GM23248 (cell line): ENCODE data around the gene FEZF2. TPM values are rescaled to one million over a fixed set of nuclear protein-coding genes. Genes with fewer than 3 reads are reported as not detected.
A peak's percentile ranks its signal among the peaks of the same experiment; 100 is the strongest.

Experiments
- DNase-seq: peaks from one replicate; pipeline ENCODE4 v3.0.0-alpha.2; 2015
- H2AFZ ChIP-seq: fragments of 200-600 bp; sonication (generic); 2 replicates; pipeline ENCODE4 v1.6.1; 2016; ENCODE audit warnings: antibody characterized with exemption
- H3F3A ChIP-seq: fragments of 200-600 bp; sonication (generic); 2 replicates; pipeline ENCODE4 v1.6.1; 2016; ENCODE audit warnings: mild to moderate bottlenecking, antibody characterized with exemption, mixed run types; ENCODE audit not compliant: insufficient read depth
- H3K27ac ChIP-seq: fragments of 200-600 bp; sonication (generic); 2 replicates; pipeline ENCODE4 v1.5.1; 2016; ENCODE audit warnings: mild to moderate bottlenecking
- H3K27me3 ChIP-seq: fragments of 200-600 bp; sonication (generic); replicated peaks from 2 replicates; pipeline ENCODE4 v1.6.1; 2016; ENCODE audit warnings: mild to moderate bottlenecking; ENCODE audit not compliant: insufficient read depth
- H3K36me3 ChIP-seq: fragments of 200-600 bp; sonication (generic); 2 replicates; pipeline ENCODE4 v1.6.1; 2016; ENCODE audit warnings: low read depth, mild to moderate bottlenecking
- H3K4me1 ChIP-seq: fragments of 200-600 bp; sonication (generic); 2 replicates; pipeline ENCODE4 v1.6.1; 2016; ENCODE audit warnings: mild to moderate bottlenecking; ENCODE audit not compliant: insufficient read depth
- H3K4me2 ChIP-seq: fragments of 200-600 bp; sonication (generic); one replicate; pipeline ENCODE4 v1.6.1; 2016; ENCODE audit warnings: mild to moderate bottlenecking; ENCODE audit not compliant: unreplicated experiment
- H3K4me3 ChIP-seq: fragments of 200-600 bp; sonication (generic); 2 replicates; pipeline ENCODE4 v1.5.1; 2016; ENCODE audit warnings: mild to moderate bottlenecking
- H3K79me2 ChIP-seq: fragments of 200-600 bp; sonication (generic); 2 replicates; pipeline ENCODE4 v1.6.1; 2016; ENCODE audit warnings: mild to moderate bottlenecking; ENCODE audit not compliant: insufficient read depth
- H3K9ac ChIP-seq: fragments of 200-600 bp; sonication (generic); 2 replicates; pipeline ENCODE4 v1.6.1; 2016; ENCODE audit warnings: mild to moderate bottlenecking
- H3K9me2 ChIP-seq: fragments of 200-600 bp; sonication (generic); 2 replicates; pipeline ENCODE4 v1.6.1; 2016; ENCODE audit warnings: mixed run types, mild to moderate bottlenecking, moderate library complexity; ENCODE audit not compliant: insufficient read depth
- H3K9me3 ChIP-seq: fragments of 200-600 bp; sonication (generic); one replicate; pipeline ENCODE4 v1.6.1; 2017; ENCODE audit warnings: low read depth
- H4K20me1 ChIP-seq: fragments of 200-600 bp; sonication (generic); 2 replicates; pipeline ENCODE4 v1.6.0; 2016; ENCODE audit not compliant: insufficient read depth
- EZH2 ChIP-seq: fragments of 200-600 bp; sonication (generic); IDR thresholded peaks from 2 replicates; pipeline ENCODE4 v1.6.1; 2018; ENCODE audit warnings: antibody characterized with exemption, mild to moderate bottlenecking; ENCODE audit not compliant: insufficient read depth, poor library complexity, severe bottlenecking
- EZH2phosphoT487 ChIP-seq: fragments of 200-600 bp; sonication (generic); IDR thresholded peaks from 2 replicates; pipeline ENCODE4 v1.6.1; 2018; ENCODE audit warnings: antibody characterized with exemption, moderate library complexity, mild to moderate bottlenecking, low read depth; ENCODE audit not compliant: insufficient read depth
- WGBS, 2 experiments: methylation state at CpG; one replicate each; pipeline ENCODE4 v1.1.6; 2015 to 2017; ENCODE audit warnings: low lambda C conversion rate in 2 of 2, low coverage in 1 of 2; ENCODE audit errors: missing lambda C conversion rate in 2 of 2; 5-methylcytosine and 5-hydroxymethylcytosine counted together
- in situ Hi-C: fragments of 300-500 bp; cut with MboI; formaldehyde crosslinking; loops from 2 replicates; pipeline ENCODE4 v1.15.0; 2020
- polyA plus RNA-seq: library from polyadenylated mRNA; unstranded; fragments of >200 nt; fragmentation: Nextera tagmentation; extraction: Ambion mirVana; gene quantifications from 2 replicates; pipeline ENCODE4 v1.2.1, GENCODE V29; 2016
- total RNA-seq: library from RNA; depleted of rRNA; stranded (reverse); fragments of >200 nt; shearing (Covaris generic); gene quantifications from 2 replicates; pipeline ENCODE4 v1.2.3, GENCODE V29; 2014

Gene FEZF2
- total and polyA plus RNA-seq, 2 experiments from 2014 or later = not detected

DNA sequence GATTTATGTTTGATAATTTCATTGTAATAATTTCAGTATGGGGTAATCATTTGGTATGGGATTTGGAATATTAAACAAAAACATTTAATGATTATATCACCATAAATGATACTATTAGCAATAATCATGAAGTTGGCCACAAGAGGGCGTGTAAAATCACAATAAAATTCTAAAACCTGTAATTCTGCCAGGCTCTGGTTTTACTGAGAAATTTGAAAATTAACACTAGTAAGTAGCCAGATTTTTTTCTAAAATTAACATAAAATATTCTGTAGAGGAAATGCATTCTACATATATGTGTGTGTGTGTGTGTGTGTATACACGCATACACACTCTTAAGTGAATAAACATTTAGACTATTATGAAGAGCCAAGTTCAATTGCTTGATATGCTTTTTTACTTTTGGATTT lies 40.5 kb downstream of the FEZF2 start:
- no peak overlapping the region for H3K4me3 ChIP-seq
- no peaks in the 10 kb centered on the region for H4K20me1 ChIP-seq
- H3K27me3 ChIP-seq = no peaks in the 10 kb centered on the region
- no peaks in the 10 kb centered on the region for H3K4me1 ChIP-seq
- 49 to 50% methylated on average over 2 of the region's 2 CpGs for WGBS, 2 experiments
- no peak overlapping the region for H3K4me2 ChIP-seq
- no peaks in the 10 kb centered on the region for H3K79me2 ChIP-seq
- in situ Hi-C loops = loop anchor here (10.0 kb wide), 1 partner anchor 222 kb away; no protein-coding TSS in a partner anchor
- H3K9me2 ChIP-seq = no peaks in the 10 kb centered on the region; the same call in 1 of the 2 replicates
- no peak overlapping the region for H2AFZ ChIP-seq
- H3K27ac ChIP-seq = no peak overlapping the region
- no peaks in the 10 kb centered on the region for H3F3A ChIP-seq
- TF ChIP-seq EZH2 (no peak), EZH2phosphoT487 (no peak)
- H3K9ac ChIP-seq = no peak overlapping the region
- no peaks in the 10 kb centered on the region for H3K9me3 ChIP-seq
- DNase-seq = peak; percentile 65
- no peaks in the 10 kb centered on the region for H3K36me3 ChIP-seq

DNA sequence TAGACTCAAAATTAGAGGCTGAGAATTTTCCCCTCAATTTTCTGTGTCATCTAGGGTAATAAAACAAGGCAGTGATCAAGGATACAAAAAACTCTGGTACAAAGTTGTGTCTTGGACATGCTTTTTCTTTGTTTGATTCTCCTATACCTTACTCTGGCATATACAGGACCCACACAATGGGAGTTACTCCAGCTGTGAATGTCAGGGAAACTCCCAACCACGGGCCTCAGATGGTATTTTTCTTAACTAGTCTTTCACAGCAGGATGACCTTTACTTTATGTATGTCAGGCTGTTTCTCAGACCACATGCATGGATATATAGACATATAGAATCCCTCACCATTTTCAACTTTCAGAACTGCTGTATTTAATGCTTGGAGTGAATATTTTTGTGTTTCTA lies 41.3 kb downstream of the FEZF2 start:
- in situ Hi-C loops = loop anchor here (10.0 kb wide), 1 partner anchor 223 kb away; no protein-coding TSS in a partner anchor
- no peak overlapping the region for H3K4me2 ChIP-seq
- TF ChIP-seq EZH2 = no peak
- no peak for TF ChIP-seq EZH2phosphoT487
- H3K4me3 ChIP-seq = no peak overlapping the region
- no peak overlapping the region for H2AFZ ChIP-seq
- no peaks in the 10 kb centered on the region for H3K36me3 ChIP-seq
- H3K9me3 ChIP-seq = no peaks in the 10 kb centered on the region
- no peaks in the 10 kb centered on the region for H3F3A ChIP-seq
- no peak overlapping the region for H3K9ac ChIP-seq
- H3K9me2 ChIP-seq = no peaks in the 10 kb centered on the region
- no peaks in the 10 kb centered on the region for H3K79me2 ChIP-seq
- WGBS, 2 experiments = 52% methylated on average over 1 of the region's 1 CpG
- H4K20me1 ChIP-seq = no peaks in the 10 kb centered on the region
- no peak overlapping the region for H3K27ac ChIP-seq
- no peaks in the 10 kb centered on the region for H3K4me1 ChIP-seq
- DNase-seq = no peak
- no peaks in the 10 kb centered on the region for H3K27me3 ChIP-seq

DNA sequence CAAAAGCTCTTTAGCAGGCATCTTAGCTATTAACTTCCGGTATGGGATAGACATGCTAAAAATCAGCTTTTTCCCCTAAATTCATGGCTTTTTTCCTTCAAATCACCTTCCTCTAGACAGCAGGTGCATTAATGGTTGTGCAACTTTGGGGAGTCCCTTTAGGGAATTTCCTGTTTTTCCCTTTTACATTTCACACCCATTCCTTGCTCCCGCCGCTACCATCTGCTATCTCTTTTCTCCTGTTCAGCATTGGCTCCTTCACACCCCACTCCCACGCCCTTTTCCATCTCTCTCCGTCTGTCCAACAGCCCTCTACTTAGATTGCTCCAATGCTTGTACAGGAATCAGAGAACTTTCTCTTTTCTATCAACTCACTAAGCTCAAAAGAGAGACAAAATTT lies 43.4 kb downstream of the FEZF2 start:
- no peak overlapping the region for H3K27ac ChIP-seq
- H3K4me2 ChIP-seq = no peak overlapping the region
- no peaks in the 10 kb centered on the region for H3K79me2 ChIP-seq
- in situ Hi-C loops = loop anchor here (10.0 kb wide), 1 partner anchor 225 kb away; no protein-coding TSS in a partner anchor
- H3K9me2 ChIP-seq = no peaks in the 10 kb centered on the region
- H3K27me3 ChIP-seq = no peaks in the 10 kb centered on the region
- H3K36me3 ChIP-seq = no peaks in the 10 kb centered on the region
- TF ChIP-seq EZH2phosphoT487 = no peak
- TF ChIP-seq EZH2 = no peak
- WGBS, 2 experiments = 90 to 92% methylated on average over 5 of the region's 5 CpGs
- no peak overlapping the region for H3K9ac ChIP-seq
- no peaks in the 10 kb centered on the region for H3K4me1 ChIP-seq
- DNase-seq = no peak
- H3K4me3 ChIP-seq = no peak overlapping the region
- no peak overlapping the region for H2AFZ ChIP-seq
- H4K20me1 ChIP-seq = no peaks in the 10 kb centered on the region
- no peaks in the 10 kb centered on the region for H3F3A ChIP-seq
- no peaks in the 10 kb centered on the region for H3K9me3 ChIP-seq

DNA sequence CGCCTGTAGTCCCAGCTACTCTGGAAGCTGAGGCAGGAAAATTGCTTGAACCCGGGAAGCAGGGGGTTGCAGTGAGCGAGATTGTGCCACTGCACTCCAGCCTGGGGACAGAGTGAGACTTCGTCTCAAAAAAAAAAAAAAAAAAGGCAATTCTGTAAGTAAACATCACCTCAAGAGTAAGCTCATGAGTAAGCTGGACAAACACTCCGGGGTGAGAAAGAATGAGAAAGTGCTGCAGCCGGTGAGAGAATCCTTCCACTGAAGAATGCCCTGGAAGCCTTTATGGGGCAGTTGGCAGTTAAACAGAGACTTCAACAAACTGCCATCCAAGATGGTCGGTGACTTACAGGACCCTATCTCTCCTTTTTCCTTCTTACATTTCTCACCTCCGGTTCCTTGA lies 47.5 kb downstream of the FEZF2 start:
- Histone ChIP-seq H4K20me1 (no peaks in the 10 kb centered on the region), H3K9me2 (no peaks in the 10 kb centered on the region), H3K9ac (no peak overlapping the region), H3K27me3 (no peaks in the 10 kb centered on the region), H3K27ac (no peak overlapping the region), H3K9me3 (no peaks in the 10 kb centered on the region), H3K4me2 (no peak overlapping the region), H3K4me1 (no peaks in the 10 kb centered on the region), H3K4me3 (no peak overlapping the region), H3K79me2 (no peaks in the 10 kb centered on the region), H3F3A (no peaks in the 10 kb centered on the region), H2AFZ (no peak overlapping the region), H3K36me3 (no peaks in the 10 kb centered on the region)
- in situ Hi-C loops = no loop called here
- DNase-seq = no peak
- WGBS, 2 experiments = 83 to 87% methylated on average over 5 to 8 of the region's 8 CpGs
- TF ChIP-seq EZH2phosphoT487 = no peak
- no peak for TF ChIP-seq EZH2

DNA sequence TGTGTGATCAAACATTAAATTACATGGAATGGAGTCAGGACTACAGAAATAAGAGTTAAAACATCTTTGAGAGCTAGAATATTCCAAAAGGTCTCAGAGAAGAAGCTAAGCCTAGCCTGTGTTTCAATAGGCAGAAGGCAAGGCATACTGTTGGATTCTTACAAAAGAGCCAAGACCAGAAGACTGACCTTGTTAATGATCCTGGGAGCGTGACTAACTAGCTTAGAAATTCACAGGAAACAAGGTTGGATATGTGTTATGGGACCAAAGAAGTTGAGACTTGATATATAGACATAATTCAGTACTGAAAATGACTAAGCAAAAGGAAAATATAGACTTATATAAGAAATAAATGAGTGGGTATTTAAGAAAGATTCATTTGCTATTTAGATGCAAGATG lies 50.1 kb downstream of the FEZF2 start:
- Histone ChIP-seq H3K9me3 (no peaks in the 10 kb centered on the region), H3F3A (no peaks in the 10 kb centered on the region), H3K79me2 (no peaks in the 10 kb centered on the region), H2AFZ (no peak overlapping the region), H3K4me2 (no peak overlapping the region), H3K36me3 (no peaks in the 10 kb centered on the region), H3K4me1 (no peaks in the 10 kb centered on the region), H3K27me3 (no peaks in the 10 kb centered on the region), H4K20me1 (no peaks in the 10 kb centered on the region), H3K4me3 (no peak overlapping the region), H3K9me2 (peaks cover 6% of the 10 kb centered on the region; the same call in 1 of the 2 replicates), H3K27ac (no peak overlapping the region), H3K9ac (no peak overlapping the region)
- DNase-seq = no peak
- TF ChIP-seq EZH2phosphoT487 = no peak
- no peak for TF ChIP-seq EZH2
- in situ Hi-C loops = no loop called here
- 93 to 97% methylated on average over 1 of the region's 1 CpG for WGBS, 2 experiments
